Superior temporal gyrus (tissue), 1 donor: ENCODE measurements around the gene CWC27.
A peak's percentile ranks its signal among the peaks of the same experiment; 100 is the strongest.
"Not testable (repeated sequence)": the region's sequence is repeated elsewhere in the genome, so short reads cannot be mapped to it uniquely, and the experiment has no call there.

Source experiments
- DNase-seq: peaks from one replicate; pipeline ENCODE4 v3.0.0-alpha.2; 2016; ENCODE audit errors: extremely low spot score

CWC27 gene

GRCh38 chr5:64788156-64788555 is 19.4 kb downstream of the CWC27 start:
- no peak for DNase-seq

GRCh38 chr5:64789457-64789856 is 20.7 kb downstream of the CWC27 start:
- DNase-seq = no peak

- DNase-seq = no peak
Measured at GRCh38 chr5:64790210-64790609, 21.5 kb downstream of the CWC27 start.

- no peak for DNase-seq
Measured at GRCh38 chr5:64792469-64792868, 23.7 kb downstream of the CWC27 start.

- no peak for DNase-seq
Measured at GRCh38 chr5:64794053-64794770, 25.5 kb downstream of the CWC27 start.

GRCh38 chr5:64796301-64796700 is 27.6 kb downstream of the CWC27 start:
- no peak for DNase-seq

- DNase-seq = no peak
Measured at GRCh38 chr5:64800926-64801325, 32.2 kb downstream of the CWC27 start.

- no peak for DNase-seq
Measured at GRCh38 chr5:64806537-64806936, 37.8 kb downstream of the CWC27 start.

- DNase-seq = no peak
Measured at GRCh38 chr5:64807520-64807919, 38.8 kb downstream of the CWC27 start.

GRCh38 chr5:64811050-64811640 is 42.4 kb downstream of the CWC27 start:
- DNase-seq = peak; percentile 82

GRCh38 chr5:64814073-64814472 is 45.3 kb downstream of the CWC27 start:
- no peak for DNase-seq

GRCh38 chr5:64818245-64818644 is 49.5 kb downstream of the CWC27 start:
- no peak for DNase-seq

GRCh38 chr5:64819345-64819744 is 50.6 kb downstream of the CWC27 start:
- DNase-seq = not testable (repeated sequence)

- no peak for DNase-seq
Measured at GRCh38 chr5:64822320-64822719, 53.6 kb downstream of the CWC27 start.

- DNase-seq = no peak
Measured at GRCh38 chr5:64826541-64826940, 57.8 kb downstream of the CWC27 start.

- no peak for DNase-seq
Measured at GRCh38 chr5:64827703-64828102, 59.0 kb downstream of the CWC27 start.

GRCh38 chr5:64830650-64831049 is 61.9 kb downstream of the CWC27 start:
- DNase-seq = not testable (repeated sequence)

- DNase-seq = no peak
Measured at GRCh38 chr5:64831996-64832395, 63.3 kb downstream of the CWC27 start.

GRCh38 chr5:64834037-64834436 is 65.3 kb downstream of the CWC27 start:
- DNase-seq = no peak

- no peak for DNase-seq
Measured at GRCh38 chr5:64834611-64835010, 65.9 kb downstream of the CWC27 start.

- no peak for DNase-seq
Measured at GRCh38 chr5:64835266-64835665, 66.5 kb downstream of the CWC27 start.

- DNase-seq = no peak
Measured at GRCh38 chr5:64836190-64836755, 67.5 kb downstream of the CWC27 start.

GRCh38 chr5:64836786-64837185 is 68.1 kb downstream of the CWC27 start:
- DNase-seq = no peak
